GM19043 (cell line): Measurements from ENCODE around the gene TRAPPC6A.
"Not testable (repeated sequence)": the region's sequence is repeated elsewhere in the genome, so short reads cannot be mapped to it uniquely, and the experiment has no call there.

Source experiments
- ATAC-seq: cut with Tn5 transposase; IDR thresholded peaks from one replicate; pipeline ENCODE4 v1.9.1; 2021; ENCODE audit warnings: low read depth; ENCODE audit not compliant: unreplicated experiment

The TRAPPC6A gene

DNA sequence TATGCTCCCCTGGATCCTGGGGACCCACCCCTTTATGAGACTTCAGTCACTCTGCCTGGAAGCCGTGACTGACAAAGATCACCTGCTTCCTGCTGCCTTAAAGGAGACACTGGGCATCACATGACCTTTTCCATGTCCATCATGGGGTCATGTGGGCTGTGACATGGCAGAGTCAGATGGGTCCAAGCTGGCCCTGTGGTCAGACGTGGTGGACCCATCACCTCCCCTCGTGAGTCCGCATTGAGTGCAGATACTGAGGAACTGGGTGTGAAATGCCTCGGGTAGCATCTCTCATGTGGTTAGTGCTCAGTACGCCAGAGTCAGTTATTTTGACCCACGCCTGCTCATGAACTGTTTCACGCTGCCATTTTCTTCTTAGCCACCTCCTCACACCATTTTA is 44.4 kb downstream of the TRAPPC6A start:
- no peak for ATAC-seq

DNA sequence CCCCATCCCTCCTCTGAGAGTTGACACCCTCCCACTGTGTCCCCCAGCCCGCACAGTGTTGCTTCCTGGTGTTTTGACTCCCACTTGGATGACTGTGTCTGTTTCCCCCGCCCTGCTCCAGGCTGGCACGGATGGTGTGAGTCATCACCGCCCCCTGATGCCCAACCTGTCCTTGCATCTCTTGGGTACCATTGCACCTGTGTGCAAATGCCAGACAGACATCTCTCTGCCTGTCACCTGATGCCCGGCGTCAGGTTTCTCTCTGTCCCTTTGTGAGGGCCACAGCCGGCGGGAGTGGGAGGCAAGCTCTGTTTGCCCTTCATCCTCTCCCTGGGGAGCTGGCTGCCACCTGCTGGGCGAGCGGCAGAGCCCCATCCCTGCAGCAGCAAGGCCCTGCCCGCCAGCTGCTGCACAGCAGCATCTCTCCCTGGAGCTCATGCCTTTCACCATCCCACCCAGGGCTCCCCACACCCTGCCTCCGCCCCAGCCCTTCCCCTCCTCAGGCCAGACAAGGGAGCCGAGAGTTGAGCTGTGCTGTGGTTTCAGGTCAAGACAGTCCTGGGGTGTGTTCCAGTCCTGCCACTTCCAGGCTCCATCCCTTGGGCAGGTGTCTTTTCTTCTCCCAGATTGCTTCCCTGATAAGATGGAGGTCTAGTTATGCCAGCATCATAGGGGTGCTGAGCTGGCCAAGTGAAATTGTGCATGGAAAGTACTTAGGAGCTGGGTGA is 47.0 kb downstream of the TRAPPC6A start:
- ATAC-seq = no peak

DNA sequence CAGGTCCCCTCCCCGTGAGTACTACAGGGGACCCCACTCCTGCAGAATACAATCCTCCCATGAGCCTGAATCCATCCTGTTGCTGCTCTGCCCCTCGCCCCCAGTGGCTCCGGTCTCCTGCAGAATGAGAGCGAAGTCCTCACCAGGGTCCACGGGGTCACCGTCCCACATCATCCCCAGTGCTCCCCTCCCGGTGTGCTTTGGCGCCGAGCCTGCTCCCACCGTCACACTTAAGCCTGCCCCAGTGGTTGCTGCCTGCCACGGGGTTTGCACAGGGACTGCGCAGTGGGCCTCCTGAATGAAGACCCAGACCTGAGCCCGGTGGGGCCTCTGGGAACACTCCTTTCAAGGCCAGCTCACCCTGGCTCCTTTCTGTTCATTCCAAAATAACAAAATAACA is 47.8 kb downstream of the TRAPPC6A start:
- ATAC-seq = no peak

DNA sequence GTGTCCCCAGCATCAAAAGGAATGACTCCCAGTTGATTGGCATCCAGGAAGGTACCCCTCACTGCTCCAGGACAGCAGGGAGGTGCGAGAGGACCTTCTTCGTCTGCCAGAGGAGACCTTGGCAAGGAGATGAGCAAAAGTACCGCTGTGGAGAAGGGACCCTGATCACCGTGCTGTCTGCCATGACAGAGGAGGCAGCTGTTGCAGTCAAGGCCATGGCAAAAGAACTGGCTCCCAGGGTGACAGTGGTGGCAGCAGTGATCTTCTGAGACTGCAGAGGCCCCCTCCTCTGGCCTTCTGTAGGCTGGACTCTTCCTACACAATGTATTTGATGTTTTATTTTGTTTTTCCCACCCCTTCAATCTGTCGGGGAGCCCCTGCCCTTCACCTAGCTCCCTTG is 49.2 kb downstream of the TRAPPC6A start:
- ATAC-seq = no peak

DNA sequence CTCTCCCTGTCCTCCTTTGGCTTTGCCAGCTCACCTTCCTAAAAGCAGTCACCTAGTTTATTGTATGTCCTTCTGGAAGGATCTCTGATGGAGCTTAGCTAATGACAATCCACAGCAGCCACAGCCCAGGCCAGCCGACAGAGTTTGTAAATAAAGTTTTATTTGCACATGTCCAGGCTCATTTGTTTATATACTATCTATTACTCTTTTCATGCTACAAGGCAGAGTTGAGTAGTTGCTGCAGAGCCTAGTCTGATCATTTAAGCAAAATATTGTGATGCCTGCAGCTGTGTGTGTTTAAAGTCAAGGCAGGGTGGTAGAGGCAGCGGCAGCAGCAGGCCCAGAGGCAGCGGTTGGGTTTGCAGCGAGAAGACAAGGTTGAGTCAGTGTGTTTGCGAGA is 49.9 kb downstream of the TRAPPC6A start:
- no peak for ATAC-seq

DNA sequence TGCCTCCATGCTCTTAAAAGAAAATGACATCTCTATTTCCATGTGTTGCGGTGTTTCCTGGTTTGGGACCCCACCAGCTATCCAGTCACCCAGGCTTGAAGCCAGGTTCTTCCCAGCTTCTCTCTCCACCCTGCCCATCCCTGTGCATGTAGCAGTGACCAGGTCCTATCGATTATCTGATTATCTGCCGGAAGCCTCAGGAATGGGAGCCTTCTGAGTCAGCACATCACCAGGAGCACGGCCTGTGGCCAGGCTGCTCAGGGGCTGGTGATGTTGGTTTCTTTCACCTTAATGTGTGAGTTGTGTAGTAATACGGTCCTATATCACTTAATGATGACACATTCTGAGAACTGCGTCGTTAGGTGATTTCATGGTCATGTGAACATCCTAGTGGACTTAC is 51.4 kb downstream of the TRAPPC6A start:
- no peak for ATAC-seq

DNA sequence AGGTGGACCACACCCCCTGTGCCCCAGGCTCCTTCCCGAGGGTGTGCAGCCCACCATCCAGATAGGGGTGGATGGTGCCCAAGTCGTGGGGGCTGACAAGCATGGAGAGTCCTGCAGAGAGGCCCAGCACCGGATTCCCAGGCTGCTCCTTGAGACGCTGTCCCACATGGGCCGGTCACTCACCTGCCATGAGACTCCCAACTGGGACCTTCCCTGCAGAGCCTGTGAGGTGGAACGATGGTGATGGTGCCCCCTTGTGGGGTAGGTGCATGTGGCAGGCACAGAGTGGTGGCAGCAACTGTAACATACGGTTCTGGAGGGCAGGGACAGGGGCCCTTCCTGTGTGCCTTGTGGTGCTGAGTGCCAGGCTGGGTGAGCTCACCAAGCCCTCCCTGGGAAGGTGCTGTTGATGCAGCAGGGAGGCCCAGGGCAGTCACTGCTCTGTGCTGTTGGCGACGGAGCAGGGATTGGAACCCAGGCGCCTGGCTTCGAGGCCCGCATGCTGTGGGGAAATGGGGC is 52.0 kb downstream of the TRAPPC6A start:
- no peak for ATAC-seq

DNA sequence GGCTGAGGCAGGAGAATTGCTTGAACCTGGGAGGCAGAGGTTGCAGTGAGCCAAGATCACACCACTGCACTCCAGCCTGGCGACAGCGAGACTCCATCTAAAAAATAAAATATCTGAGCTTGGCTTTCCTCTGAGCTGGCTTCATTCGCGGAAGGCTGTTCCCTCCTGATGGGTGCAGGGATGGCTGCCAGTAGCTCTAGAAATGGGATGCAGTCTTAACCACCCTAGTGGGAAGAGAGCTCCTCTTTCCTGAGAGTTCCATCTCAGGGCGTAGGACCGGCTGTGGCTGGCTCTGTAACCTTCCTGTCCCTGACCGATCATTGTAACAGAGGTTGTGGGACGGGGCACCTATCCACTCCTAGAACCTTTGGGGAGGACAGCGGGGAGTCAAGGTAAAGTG is 52.7 kb downstream of the TRAPPC6A start:
- ATAC-seq = no peak

DNA sequence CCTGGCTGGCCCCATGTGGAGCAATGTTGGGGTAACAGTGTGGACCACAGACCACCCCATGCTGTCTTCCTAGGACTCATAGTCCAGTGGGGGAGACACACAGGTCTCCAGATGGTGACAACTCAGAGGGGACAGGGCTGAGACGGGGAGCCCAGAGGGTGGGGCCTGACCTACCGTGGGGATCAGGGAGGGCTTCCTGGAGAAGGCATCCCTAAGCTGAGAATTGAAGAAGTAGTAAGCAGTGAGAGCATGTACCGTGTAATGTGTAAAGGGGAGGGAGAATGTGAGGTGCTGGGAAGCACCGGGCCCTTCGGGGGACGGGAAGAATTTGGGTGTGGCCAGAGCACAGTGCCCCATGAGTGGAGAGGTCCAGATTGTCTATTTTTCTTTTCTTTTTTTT is 54.0 kb downstream of the TRAPPC6A start:
- no peak for ATAC-seq

DNA sequence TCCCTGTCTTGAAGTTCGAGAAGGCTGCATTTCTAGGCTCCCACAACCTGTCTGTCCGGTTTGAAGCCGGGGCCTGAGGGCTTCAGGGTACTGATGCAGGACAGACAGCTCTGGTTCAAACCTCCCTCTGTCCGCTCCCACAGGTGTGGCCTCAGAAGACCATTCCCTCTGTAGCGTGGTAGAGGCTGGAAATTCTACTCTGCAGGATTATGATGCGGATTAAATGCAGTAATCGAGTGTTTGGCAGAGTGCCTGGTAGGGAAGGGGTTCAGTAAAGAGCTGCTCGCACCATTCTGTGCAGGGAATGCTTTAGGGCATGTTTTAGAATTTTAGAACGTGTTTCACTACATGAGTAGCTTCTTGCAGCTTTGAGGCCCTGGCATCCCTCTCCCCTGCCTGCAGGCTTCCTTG is 54.6 kb downstream of the TRAPPC6A start:
- no peak for ATAC-seq

DNA sequence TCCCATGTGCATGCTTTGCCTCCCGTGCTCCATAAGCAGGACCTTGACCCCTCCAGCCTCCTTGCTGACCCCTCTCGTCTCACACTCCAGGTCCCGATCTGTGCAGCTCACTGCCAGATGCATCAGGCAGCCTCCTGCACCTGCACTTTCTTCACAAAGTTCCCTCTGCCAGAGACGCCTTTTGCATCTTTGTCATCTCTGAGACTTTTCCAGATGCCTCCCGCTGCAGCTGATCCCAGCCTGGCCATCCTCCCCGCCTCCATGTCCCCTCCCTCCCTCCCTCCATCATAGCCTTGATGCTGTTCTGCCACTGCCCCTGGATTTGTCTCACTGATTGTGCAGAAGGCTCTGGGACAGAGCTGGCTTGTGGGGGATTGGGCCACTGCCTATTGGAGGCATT is 55.2 kb downstream of the TRAPPC6A start:
- ATAC-seq = no peak

DNA sequence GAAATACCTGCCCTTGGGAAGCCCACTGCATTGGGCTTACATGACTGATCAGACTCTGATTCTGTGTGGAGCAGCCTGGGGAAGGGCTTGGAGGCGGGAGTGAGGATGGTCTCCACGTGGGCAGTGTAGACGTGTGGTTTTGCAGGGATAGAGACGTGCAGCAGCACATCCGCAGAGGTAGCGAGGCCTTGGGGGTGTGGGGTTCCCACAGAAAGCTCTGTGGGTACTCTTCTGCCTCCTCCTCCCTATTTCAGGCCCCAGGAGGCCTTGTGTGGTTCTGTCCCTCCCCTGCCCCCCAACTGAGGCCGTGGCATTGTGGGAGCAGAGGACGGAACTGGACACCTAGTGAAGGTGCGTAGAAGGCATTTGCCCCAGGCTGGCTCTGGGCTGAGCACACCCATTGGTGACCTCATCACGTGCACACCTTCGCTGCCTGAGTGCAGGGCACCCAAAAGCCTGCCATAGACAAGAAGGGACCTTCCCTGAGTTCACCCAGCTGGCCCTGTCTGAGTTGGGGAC is 56.2 kb downstream of the TRAPPC6A start:
- no peak for ATAC-seq

DNA sequence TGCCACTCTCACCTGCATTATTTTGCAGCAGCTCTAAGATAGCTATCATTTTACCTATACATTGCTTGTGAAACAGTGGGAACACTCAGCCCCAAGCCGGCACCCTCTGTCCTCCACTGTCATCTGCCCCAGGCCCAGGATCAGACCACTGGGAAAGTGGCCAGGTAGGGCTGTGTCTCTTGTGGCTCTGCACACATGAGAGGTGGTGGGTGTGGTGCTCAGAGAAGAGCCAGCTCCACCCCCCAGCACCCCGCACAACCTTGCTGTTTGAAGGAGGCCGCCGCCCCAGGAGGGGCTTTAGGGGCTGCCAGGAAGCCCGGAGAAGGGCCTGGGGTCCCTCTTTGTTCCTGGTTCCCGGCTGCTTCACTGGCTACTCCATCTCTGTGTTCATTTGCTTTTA is 58.5 kb downstream of the TRAPPC6A start:
- ATAC-seq = no peak

DNA sequence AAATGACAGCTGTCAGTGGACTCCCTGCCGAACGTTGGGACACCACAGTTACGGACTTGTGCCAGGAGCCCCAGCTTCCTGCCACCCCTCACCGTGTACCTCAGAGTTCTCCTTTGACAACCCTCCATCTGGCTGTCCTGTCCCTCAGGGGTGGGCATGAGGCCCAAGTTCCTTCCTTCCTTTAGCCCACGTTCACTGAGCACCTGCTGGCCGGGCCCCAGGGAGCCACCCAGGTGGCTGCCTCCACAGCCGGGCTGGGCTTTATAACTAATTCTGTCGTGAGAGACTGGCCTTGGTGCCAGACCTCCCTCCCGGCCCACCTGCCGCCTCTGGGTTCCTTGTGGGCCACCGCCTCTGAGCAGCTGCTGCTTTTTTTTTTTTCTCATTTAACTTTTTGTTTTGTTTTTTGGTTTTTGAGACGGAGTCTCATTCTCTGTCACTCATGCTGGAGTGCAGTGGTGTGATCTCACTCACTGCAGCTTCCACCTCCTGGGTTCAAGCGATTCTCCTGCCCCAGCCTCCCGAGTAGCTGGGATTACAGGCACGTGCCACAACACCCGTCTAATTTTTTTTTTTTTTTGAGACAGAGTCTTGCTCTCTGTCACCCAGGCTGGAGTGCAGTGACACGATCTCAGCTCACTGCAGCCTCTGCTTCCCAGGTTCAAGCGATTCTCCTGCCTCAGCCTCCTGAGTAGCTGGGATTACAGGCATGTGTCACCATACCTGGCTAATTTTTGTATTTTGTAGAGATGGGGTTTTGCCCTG is 59.3 kb downstream of the TRAPPC6A start:
- not testable (repeated sequence) for ATAC-seq

DNA sequence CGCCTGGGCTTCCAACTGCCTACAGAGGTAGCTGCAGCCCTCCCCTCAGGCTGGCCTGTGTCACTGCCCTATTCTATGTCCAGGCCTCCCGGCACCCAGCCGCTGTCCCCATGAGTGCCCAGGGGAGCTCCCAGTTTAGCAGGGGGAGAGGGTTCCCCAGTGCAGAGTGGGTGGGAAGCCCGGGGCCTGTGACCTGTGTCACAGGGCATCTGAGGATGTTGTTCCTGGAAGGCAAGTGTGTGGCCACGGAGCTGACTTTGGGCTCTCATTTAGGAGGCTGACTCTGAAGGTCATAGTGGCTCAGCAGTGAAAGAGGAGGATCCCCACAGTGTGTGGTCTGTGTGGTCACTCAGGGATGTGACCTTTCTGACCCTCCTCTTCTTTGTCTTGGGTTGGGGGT is 59.9 kb downstream of the TRAPPC6A start:
- no peak for ATAC-seq

DNA sequence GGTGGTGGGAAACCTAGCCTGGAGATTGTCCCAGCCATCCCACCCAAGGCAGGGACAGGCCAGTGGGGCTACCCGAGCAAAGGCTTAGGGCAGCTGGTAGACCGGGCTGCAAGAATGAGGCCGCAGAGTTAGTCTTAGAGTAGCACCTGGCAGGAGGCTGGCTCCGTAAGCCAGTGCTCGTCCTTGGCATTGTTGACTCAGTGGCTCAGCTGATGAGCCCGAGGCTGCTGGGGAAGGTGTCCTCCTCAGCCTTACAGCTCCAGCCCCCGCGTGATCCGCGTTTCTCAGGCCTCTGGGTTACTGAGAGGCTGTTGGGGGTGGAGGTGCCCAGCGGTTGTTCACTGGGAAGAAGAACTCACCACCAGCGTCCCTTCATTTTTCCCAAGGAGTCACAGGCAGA is 60.4 kb downstream of the TRAPPC6A start:
- ATAC-seq = no peak

DNA sequence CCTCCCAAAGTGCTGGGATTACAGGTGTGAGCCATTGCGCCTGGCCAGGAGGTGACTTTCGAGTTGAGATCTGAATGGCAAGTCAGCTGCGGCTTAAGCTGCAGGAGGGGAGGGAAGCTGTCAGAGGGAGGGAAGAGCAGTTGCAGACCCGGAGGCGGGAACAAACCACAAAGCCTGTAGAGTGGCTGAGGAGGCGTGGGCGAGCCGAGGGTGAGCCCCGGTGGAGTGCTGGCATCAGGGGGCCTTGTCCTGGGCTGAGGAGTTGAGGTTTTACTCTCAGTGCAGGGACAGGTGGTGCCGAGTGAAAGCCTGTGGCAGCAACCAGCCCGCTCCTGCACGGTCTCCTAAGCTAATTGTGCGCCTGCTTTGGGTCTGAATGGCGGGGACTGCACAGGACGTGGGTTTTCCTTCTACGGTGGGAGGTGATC is 60.9 kb downstream of the TRAPPC6A start:
- no peak for ATAC-seq

DNA sequence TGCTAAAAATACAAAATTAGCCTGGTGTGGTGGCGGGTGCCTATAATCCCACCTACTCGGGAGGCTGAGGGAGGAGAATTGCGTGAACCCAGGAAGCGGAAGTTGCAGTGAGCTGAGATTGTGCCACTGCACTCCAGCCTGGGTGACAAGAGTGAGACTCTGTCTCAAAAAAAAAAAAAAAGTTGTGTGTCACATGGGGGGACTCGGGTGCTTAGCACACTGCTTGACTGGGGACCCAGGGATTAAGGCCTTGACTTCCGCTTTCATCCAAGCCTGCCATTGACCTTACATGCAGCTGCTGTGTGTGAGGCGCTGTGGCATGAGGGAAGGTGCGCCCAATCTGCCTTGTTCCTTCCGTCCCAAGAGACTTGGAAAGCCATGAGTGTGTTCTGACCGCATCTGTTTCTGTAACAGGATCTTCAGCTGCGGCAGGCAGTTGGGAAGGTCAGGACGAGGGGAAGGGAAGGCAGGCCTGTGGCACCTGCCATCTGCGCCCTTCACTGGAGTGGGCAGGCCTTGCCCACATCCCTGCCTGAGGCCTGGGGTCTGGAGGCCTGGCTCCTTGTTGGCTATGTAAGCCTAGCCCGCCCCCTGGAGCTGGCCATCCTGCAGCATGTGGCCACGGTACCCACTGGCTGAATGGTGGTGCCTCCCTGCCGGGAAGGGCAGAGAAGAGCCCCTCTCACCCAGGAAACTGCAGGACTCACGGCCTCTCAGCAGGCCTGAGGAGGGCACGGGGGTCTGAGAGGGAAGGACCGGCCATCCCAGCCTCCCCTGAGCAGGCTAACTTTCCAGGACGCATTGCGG is 62.0 kb downstream of the TRAPPC6A start:
- no peak for ATAC-seq

DNA sequence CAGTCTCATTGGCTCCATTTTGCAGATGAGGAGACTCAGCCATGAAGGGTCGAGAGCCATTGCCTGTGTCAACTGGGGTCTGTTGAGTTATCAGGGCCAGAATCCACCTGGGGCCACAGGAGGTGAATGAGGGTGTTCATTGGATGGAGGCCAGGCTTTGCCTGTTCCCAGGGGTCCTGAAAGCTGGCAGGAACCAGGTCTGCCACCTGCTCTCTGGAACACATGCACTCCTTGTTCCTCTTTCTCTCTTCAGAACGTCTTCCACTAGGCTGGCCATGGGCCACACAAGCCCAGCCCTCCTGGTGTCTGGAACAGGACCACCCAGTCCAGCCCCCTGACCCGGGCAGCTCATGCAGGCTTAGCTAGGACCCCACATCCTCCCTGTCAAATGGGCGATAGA is 63.9 kb downstream of the TRAPPC6A start:
- no peak for ATAC-seq

DNA sequence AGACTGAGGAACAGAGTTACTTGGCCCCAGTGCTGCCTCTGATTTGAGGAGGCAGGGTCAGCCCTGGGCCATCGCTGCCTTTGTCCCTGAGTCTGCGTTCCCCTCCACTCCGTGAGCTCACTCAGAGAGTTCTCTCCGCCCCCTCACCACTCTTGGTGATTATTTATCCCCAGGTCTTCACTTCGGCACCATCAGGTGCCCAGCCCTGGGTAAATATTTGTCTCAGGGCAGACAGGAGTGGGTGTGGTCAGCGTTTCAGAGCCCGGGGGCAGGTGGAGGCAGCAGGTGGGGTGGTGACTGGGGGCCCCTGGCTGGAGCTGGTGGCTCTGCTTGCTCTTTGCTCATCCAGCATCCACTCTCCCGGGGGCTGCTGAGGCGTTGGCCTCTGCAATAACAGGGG is 64.4 kb downstream of the TRAPPC6A start:
- ATAC-seq = no peak
